ENCODE measurements around the gene GADD45GIP1.

Gene GADD45GIP1

GRCh38 chr19:12997179-12997966, 40.4 kb upstream of the GADD45GIP1 start:
- Histone ChIP-seq H3K27me3 (ENCODE audit: control insufficient read depth, insufficient read depth, low read length) (peaks cover 48% of the 10 kb centered on the region), H3K9me3 (ENCODE audit: control insufficient read depth, insufficient read depth, low read length) (no peaks in the 10 kb centered on the region), H3K27ac (ENCODE audit: low read length) (no peak overlapping the region), H3K36me3 (ENCODE audit: control insufficient read depth, insufficient read depth, low read length) (no peaks in the 10 kb centered on the region; the same call in 1 of the 2 replicates), H3K4me1 (ENCODE audit: control insufficient read depth, insufficient read depth, low read length) (peaks cover 4% of the 10 kb centered on the region), H3K4me3 (ENCODE audit: low read length) (no peak overlapping the region)
- WGBS (ENCODE audit: insufficient coverage, insufficient read length), result no CpG with 5 or more reads among the region's 25 CpGs
- DNase-seq (ENCODE audit: low read depth, low spot score), result no peak

GRCh38 chr19:12996406-12997094, 39.5 kb upstream of the GADD45GIP1 start:
- Histone ChIP-seq H3K4me3 (ENCODE audit: low read length) (peak overlapping the region; percentile 7; the same call in 1 of the 2 replicates), H3K9me3 (ENCODE audit: control insufficient read depth, insufficient read depth, low read length) (no peaks in the 10 kb centered on the region), H3K4me1 (ENCODE audit: control insufficient read depth, insufficient read depth, low read length) (peaks cover 4% of the 10 kb centered on the region), H3K27ac (ENCODE audit: low read length) (no peak overlapping the region), H3K36me3 (ENCODE audit: control insufficient read depth, insufficient read depth, low read length) (no peaks in the 10 kb centered on the region; the same call in 1 of the 2 replicates), H3K27me3 (ENCODE audit: control insufficient read depth, insufficient read depth, low read length) (peaks cover 48% of the 10 kb centered on the region)
- DNase-seq (ENCODE audit: low read depth, low spot score), result no peak
- no CpG with 5 or more reads among the region's 52 CpGs for WGBS (ENCODE audit: insufficient coverage, insufficient read length)

- no peak overlapping the region for H3K27ac ChIP-seq (ENCODE audit: low read length)
- peaks cover 4% of the 10 kb centered on the region for H3K4me1 ChIP-seq (ENCODE audit: control insufficient read depth, insufficient read depth, low read length)
- peak overlapping the region; percentile 7; the same call in 1 of the 2 replicates for H3K4me3 ChIP-seq (ENCODE audit: low read length)
- DNase-seq (ENCODE audit: low read depth, low spot score), result no peak
- H3K9me3 ChIP-seq (ENCODE audit: control insufficient read depth, insufficient read depth, low read length), result no peaks in the 10 kb centered on the region
- peaks cover 51% of the 10 kb centered on the region for H3K27me3 ChIP-seq (ENCODE audit: control insufficient read depth, insufficient read depth, low read length)
- WGBS (ENCODE audit: insufficient coverage, insufficient read length), result no CpG with 5 or more reads among the region's 129 CpGs
- no peaks in the 10 kb centered on the region; the same call in 1 of the 2 replicates for H3K36me3 ChIP-seq (ENCODE audit: control insufficient read depth, insufficient read depth, low read length)
Observed at GRCh38 chr19:12995596-12996405, 38.8 kb upstream of the GADD45GIP1 start.

DNA sequence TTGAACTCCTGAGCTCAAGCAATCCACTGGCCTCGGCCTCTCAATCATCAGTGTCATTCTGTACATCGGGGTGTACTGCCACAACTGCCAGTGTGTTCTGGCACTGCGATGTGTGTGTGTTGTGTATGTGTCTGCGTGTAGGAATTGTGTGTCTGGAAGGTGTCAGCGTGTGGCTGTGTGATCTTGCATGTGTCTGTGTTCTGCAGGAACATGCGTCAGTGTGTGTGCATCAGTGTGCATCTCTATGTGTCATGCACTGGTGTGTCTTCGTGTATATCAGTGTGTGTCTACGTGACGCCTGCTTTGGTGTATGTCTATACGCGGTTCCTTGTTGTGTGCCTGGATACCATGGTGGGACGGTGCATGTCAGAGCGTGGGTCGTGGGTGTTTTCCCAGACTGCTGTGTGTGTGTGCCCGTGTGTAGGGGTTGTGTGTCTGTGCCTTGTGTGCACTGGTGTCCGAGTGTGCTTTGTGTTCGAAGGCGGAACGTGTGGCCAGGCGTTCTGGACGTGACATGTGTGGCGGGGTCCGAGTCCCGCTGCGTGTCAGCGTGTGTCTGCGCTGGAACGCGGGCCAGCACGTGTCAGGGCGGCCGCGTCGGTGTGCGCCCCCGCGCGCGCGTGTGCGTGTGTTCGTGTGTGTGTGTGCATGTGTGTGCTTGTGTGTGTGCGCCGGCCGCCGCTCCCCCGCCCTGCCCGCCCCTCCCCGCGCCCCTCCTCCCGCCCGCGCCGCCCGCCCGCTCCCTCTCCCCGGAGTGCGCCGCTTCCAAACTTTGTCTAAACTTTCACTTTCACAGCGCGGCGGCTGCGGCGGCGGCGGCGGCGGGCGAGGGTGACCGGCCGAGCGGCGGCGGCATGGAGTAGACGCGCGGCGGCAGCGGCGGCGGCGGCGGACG, 37.9 kb upstream of the GADD45GIP1 start, which contains the start of gene NFIX:
Gene NFIX, plus strand, starts transcription at position 775 of the 895 bp plus-strand sequence. CDS start 363 bp downstream, outside the sequence.
- DNase-seq (ENCODE audit: low read depth, low spot score), result no peak
- Histone ChIP-seq H3K9me3 (ENCODE audit: control insufficient read depth, insufficient read depth, low read length) (no peaks in the 10 kb centered on the region), H3K4me3 (ENCODE audit: low read length) (peak within 1 kb of the TSS; percentile 7; the same call in 1 of the 2 replicates), H3K27ac (ENCODE audit: low read length) (no peak within 1 kb of the TSS), H3K27me3 (ENCODE audit: control insufficient read depth, insufficient read depth, low read length) (peaks cover 54% of the 10 kb centered on the region), H3K4me1 (ENCODE audit: control insufficient read depth, insufficient read depth, low read length) (peaks cover 6% of the 10 kb centered on the region), H3K36me3 (ENCODE audit: control insufficient read depth, insufficient read depth, low read length) (no peaks in the 10 kb centered on the region; the same call in 1 of the 2 replicates)
- WGBS (ENCODE audit: insufficient coverage, insufficient read length), result no CpG with 5 or more reads among the region's 84 CpGs

- H3K9me3 ChIP-seq (ENCODE audit: control insufficient read depth, insufficient read depth, low read length), result no peaks in the 10 kb centered on the region
- no peaks in the 10 kb centered on the region; the same call in 1 of the 2 replicates for H3K36me3 ChIP-seq (ENCODE audit: control insufficient read depth, insufficient read depth, low read length)
- H3K27me3 ChIP-seq (ENCODE audit: control insufficient read depth, insufficient read depth, low read length), result peaks cover 50% of the 10 kb centered on the region
- H3K27ac ChIP-seq (ENCODE audit: low read length), result no peak overlapping the region
- DNase-seq (ENCODE audit: low read depth, low spot score), result no peak
- peaks cover 6% of the 10 kb centered on the region for H3K4me1 ChIP-seq (ENCODE audit: control insufficient read depth, insufficient read depth, low read length)
- WGBS (ENCODE audit: insufficient coverage, insufficient read length), result no CpG with 5 or more reads among the region's 7 CpGs
- H3K4me3 ChIP-seq (ENCODE audit: low read length), result no peak overlapping the region
Observed at GRCh38 chr19:12993562-12993961, 36.5 kb upstream of the GADD45GIP1 start.

GRCh38 chr19:12992729-12993128, 35.7 kb upstream of the GADD45GIP1 start:
- Histone ChIP-seq H3K27me3 (ENCODE audit: control insufficient read depth, insufficient read depth, low read length) (peaks cover 43% of the 10 kb centered on the region), H3K4me1 (ENCODE audit: control insufficient read depth, insufficient read depth, low read length) (peaks cover 6% of the 10 kb centered on the region), H3K9me3 (ENCODE audit: control insufficient read depth, insufficient read depth, low read length) (no peaks in the 10 kb centered on the region), H3K36me3 (ENCODE audit: control insufficient read depth, insufficient read depth, low read length) (no peaks in the 10 kb centered on the region; the same call in 1 of the 2 replicates), H3K27ac (ENCODE audit: low read length) (no peak overlapping the region), H3K4me3 (ENCODE audit: low read length) (no peak overlapping the region)
- DNase-seq (ENCODE audit: low read depth, low spot score), result no peak
- no CpG with 5 or more reads among the region's 11 CpGs for WGBS (ENCODE audit: insufficient coverage, insufficient read length)

DNA sequence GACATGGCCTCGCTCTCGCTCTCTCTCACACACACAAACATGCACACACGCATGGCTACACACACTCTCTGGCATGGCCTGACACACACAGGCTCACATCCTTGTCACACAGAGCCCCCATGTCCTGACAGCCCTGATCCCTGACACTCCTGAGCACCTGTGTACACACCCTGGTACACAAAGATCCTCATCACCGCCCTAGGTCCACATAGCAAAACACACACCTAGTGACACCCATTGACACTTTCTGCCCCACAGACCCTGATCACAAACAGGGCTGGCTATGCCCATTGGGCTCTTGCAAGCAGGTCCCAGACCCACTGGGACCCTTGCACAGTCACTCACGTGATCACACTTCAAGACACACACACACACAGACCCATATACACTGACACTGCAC, 34.3 kb upstream of the GADD45GIP1 start:
- no peak overlapping the region for H3K27ac ChIP-seq (ENCODE audit: low read length)
- no peak overlapping the region for H3K4me3 ChIP-seq (ENCODE audit: low read length)
- DNase-seq (ENCODE audit: low read depth, low spot score), result no peak
- peaks cover 6% of the 10 kb centered on the region for H3K4me1 ChIP-seq (ENCODE audit: control insufficient read depth, insufficient read depth, low read length)
- WGBS (ENCODE audit: insufficient coverage, insufficient read length), result no CpG with 5 or more reads among the region's 5 CpGs
- H3K36me3 ChIP-seq (ENCODE audit: control insufficient read depth, insufficient read depth, low read length), result no peaks in the 10 kb centered on the region
- peaks cover 29% of the 10 kb centered on the region for H3K27me3 ChIP-seq (ENCODE audit: control insufficient read depth, insufficient read depth, low read length)
- H3K9me3 ChIP-seq (ENCODE audit: control insufficient read depth, insufficient read depth, low read length), result no peaks in the 10 kb centered on the region

- no CpG with 5 or more reads among the region's 3 CpGs for WGBS (ENCODE audit: insufficient coverage, insufficient read length)
- no peaks in the 10 kb centered on the region for H3K9me3 ChIP-seq (ENCODE audit: control insufficient read depth, insufficient read depth, low read length)
- no peak overlapping the region for H3K27ac ChIP-seq (ENCODE audit: low read length)
- peaks cover 3% of the 10 kb centered on the region; the same call in 1 of the 2 replicates for H3K4me1 ChIP-seq (ENCODE audit: control insufficient read depth, insufficient read depth, low read length)
- H3K36me3 ChIP-seq (ENCODE audit: control insufficient read depth, insufficient read depth, low read length), result no peaks in the 10 kb centered on the region
- peaks cover 25% of the 10 kb centered on the region for H3K27me3 ChIP-seq (ENCODE audit: control insufficient read depth, insufficient read depth, low read length)
- H3K4me3 ChIP-seq (ENCODE audit: low read length), result no peak overlapping the region
- no peak for DNase-seq (ENCODE audit: low read depth, low spot score)
Observed at GRCh38 chr19:12990853-12991252, 33.8 kb upstream of the GADD45GIP1 start.

DNA sequence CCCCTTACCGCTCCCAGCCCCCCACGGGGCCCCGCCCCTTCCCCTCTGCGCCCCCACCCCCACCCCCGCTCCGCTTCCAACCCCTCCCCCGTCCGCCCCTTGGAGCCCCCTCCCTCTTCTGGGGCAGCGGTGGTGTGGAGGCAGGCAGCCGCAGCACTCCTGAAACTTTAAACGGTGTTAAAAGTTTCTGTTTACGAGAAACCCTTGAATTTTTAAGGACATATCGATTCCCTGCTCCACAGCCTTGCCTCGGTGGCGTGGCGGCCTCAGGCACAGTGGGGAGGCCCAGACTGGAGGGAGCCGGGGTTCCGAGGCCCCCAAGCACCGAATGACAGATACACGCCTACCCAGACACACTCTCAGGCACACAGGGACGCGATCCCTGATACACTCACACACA, 33.4 kb upstream of the GADD45GIP1 start:
- Histone ChIP-seq H3K9me3 (ENCODE audit: control insufficient read depth, insufficient read depth, low read length) (no peaks in the 10 kb centered on the region), H3K27ac (ENCODE audit: low read length) (no peak overlapping the region)
- DNase-seq (ENCODE audit: low read depth, low spot score), result no peak

More for the DNA sequence above, 33.4 kb upstream of the GADD45GIP1 start:
- no CpG with 5 or more reads among the region's 22 CpGs for WGBS (ENCODE audit: insufficient coverage, insufficient read length)
- Histone ChIP-seq H3K36me3 (ENCODE audit: control insufficient read depth, insufficient read depth, low read length) (no peaks in the 10 kb centered on the region), H3K4me1 (ENCODE audit: control insufficient read depth, insufficient read depth, low read length) (0 out of 2 replicates have a peak, but pooled peaks cover 3% of the 10 kb centered on the region), H3K4me3 (ENCODE audit: low read length) (no peak overlapping the region), H3K27me3 (ENCODE audit: control insufficient read depth, insufficient read depth, low read length) (peaks cover 24% of the 10 kb centered on the region)

All from iPS DF 6.9 (cell line).